SK-N-SH treated with all-trans-retinoic acid at 6 μM for 48 hours (cell line): ENCODE data around the gene FHOD3.

Source experiments
- ATAC-seq: fragments of 200-7000 bp; cut with Tn5 transposase; 3 replicates; pipeline ENCODE4 v1.9.1; 2020; ENCODE audit warnings: mild to moderate bottlenecking, moderate library complexity
- ARNTL ChIP-seq: fragments of 450-650 bp; formaldehyde crosslinking; IDR thresholded peaks from 2 replicates; pipeline ENCODE4 v1.5.0; 2020; ENCODE audit warnings: low read depth, mild to moderate bottlenecking, moderate library complexity, borderline replicate concordance
- BACH2 ChIP-seq: fragments of 250-450 bp; sonication (Bioruptor Pico); IDR thresholded peaks from 2 replicates; pipeline ENCODE4 v1.9.0; 2021; ENCODE audit warnings: mild to moderate bottlenecking, borderline replicate concordance
- CREB5 ChIP-seq: fragments of 250-450 bp; sonication (Bioruptor Pico); IDR thresholded peaks from 2 replicates; pipeline ENCODE4 v1.5.1; 2020; ENCODE audit warnings: low read depth, mild to moderate bottlenecking, moderate library complexity
- CSDC2 ChIP-seq: fragments of 250-450 bp; sonication (Bioruptor Pico); IDR thresholded peaks from 2 replicates; pipeline ENCODE4 v1.5.0; 2020; ENCODE audit warnings: mild to moderate bottlenecking, moderate library complexity
- CSRNP3 ChIP-seq: fragments of 250-450 bp; sonication (Bioruptor Pico); IDR thresholded peaks from 2 replicates; pipeline ENCODE4 v1.5.1; 2021; ENCODE audit warnings: mild to moderate bottlenecking, moderate library complexity
- ESRRG ChIP-seq: fragments of 250-450 bp; sonication (Bioruptor Pico); IDR thresholded peaks from 2 replicates; pipeline ENCODE4 v1.6.1; 2021; ENCODE audit warnings: mild to moderate bottlenecking
- GLIS3 ChIP-seq: fragments of 250-450 bp; sonication (Bioruptor Pico); IDR thresholded peaks from 2 replicates; pipeline ENCODE4 v1.5.0; 2020; ENCODE audit warnings: mild to moderate bottlenecking, moderate library complexity
- ISL1 ChIP-seq: fragments of 250-450 bp; sonication (Bioruptor Pico); IDR thresholded peaks from 2 replicates; pipeline ENCODE4 v2.1.2; 2022; ENCODE audit warnings: mild to moderate bottlenecking, moderate library complexity
- OSR1 ChIP-seq: fragments of 250-450 bp; sonication (Bioruptor Pico); IDR thresholded peaks from 2 replicates; pipeline ENCODE4 v1.8.0; 2022; ENCODE audit warnings: moderate library complexity, mild to moderate bottlenecking, inconsistent platforms
- PATZ1 ChIP-seq: fragments of 250-450 bp; sonication (Bioruptor Pico); IDR thresholded peaks from 2 replicates; pipeline ENCODE4 v1.8.0; 2020; ENCODE audit warnings: mild to moderate bottlenecking, moderate library complexity, borderline replicate concordance
- PPARA ChIP-seq: fragments of 250-450 bp; sonication (Bioruptor Pico); IDR thresholded peaks from 2 replicates; pipeline ENCODE4 v1.5.0; 2020; ENCODE audit warnings: mild to moderate bottlenecking, borderline replicate concordance
- RARB ChIP-seq: fragments of 250-450 bp; sonication (Bioruptor Pico); IDR thresholded peaks from 2 replicates; pipeline ENCODE4 v1.8.0; 2021; ENCODE audit warnings: mild to moderate bottlenecking, moderate library complexity
- SNAI2 ChIP-seq: fragments of 250-450 bp; sonication (Bioruptor Pico); IDR thresholded peaks from 2 replicates; pipeline ENCODE4 v1.5.0; 2020; ENCODE audit warnings: mild to moderate bottlenecking, moderate library complexity
- ZC3H10 ChIP-seq: fragments of 250-450 bp; sonication (Bioruptor Pico); IDR thresholded peaks from 2 replicates; pipeline ENCODE4 v1.5.1; 2021; ENCODE audit warnings: mild to moderate bottlenecking, moderate library complexity
- ZFP3 ChIP-seq: fragments of 250-450 bp; sonication (Bioruptor Pico); IDR thresholded peaks from 2 replicates; pipeline ENCODE4 v1.5.0; 2020; ENCODE audit warnings: mild to moderate bottlenecking, moderate library complexity
- ZFP30 ChIP-seq: fragments of 450-650 bp; formaldehyde crosslinking; IDR thresholded peaks from 2 replicates; pipeline ENCODE4 v1.5.0; 2022; ENCODE audit warnings: mild to moderate bottlenecking, moderate library complexity
- ZNF565 ChIP-seq: fragments of 450-650 bp; formaldehyde crosslinking; conservative IDR thresholded peaks from 2 replicates; pipeline ENCODE4 v1.5.0; 2020; ENCODE audit warnings: low read depth, mild to moderate bottlenecking, moderate library complexity
- ZNF70 ChIP-seq: fragments of 450-650 bp; formaldehyde crosslinking; IDR thresholded peaks from 2 replicates; pipeline ENCODE4 v1.5.0; 2020; ENCODE audit warnings: mild to moderate bottlenecking, moderate library complexity
- ZNF8 ChIP-seq: fragments of 450-650 bp; formaldehyde crosslinking; IDR thresholded peaks from 2 replicates; pipeline ENCODE4 v1.5.0; 2020; ENCODE audit warnings: mild to moderate bottlenecking, moderate library complexity
- TF ChIP-seq, protein P1 (sequence below): fragments of 250-450 bp; sonication (Bioruptor Pico); IDR thresholded peaks from 2 replicates; pipeline ENCODE4 v1.8.0; 2021; ENCODE audit warnings: low read depth, mild to moderate bottlenecking, moderate library complexity, borderline replicate concordance
- TF ChIP-seq, protein P2 (sequence below): fragments of 250-450 bp; sonication (Bioruptor Pico); IDR thresholded peaks from 2 replicates; pipeline ENCODE4 v1.5.0; 2020; ENCODE audit warnings: mild to moderate bottlenecking, moderate library complexity

Gene FHOD3

DNA sequence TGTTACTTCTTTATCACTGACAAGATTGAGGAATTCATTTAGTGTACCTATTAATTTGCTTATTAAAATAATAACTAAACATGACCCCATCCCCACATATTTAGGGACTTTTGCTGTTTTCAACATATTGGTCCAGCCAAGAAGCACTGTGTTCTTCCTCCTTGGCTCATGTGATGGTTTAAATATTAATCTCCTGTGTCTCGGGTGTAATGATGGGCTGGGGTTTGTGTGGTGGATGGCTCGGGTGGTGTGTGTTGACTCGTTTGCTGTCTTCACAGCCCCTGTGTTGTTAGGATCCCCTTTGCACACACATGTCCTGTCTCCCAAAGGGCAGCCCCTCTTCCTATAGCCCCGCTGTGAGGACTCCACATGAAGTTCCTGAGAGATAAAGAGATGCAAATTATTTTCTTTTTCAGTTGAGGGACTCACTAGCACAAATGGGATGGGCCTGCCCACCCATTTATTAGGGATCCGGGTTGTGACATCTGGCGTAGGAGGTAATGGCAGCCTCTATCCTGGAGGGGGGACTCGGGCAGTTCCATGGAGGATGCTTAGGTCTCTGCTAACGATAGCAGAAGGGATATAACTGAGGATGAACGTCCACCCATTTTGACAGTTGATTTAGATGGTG is 53.4 kb downstream of the FHOD3 start:
- TF ChIP-seq ARNTL (CRISPR knock-in tag) (no peak), ZC3H10 (CRISPR knock-in tag) (no peak), OSR1 (no peak), PATZ1 (CRISPR knock-in tag) (no peak), ZFP30 (CRISPR knock-in tag) (no peak), CSRNP3 (CRISPR knock-in tag) (no peak), ZNF70 (no peak), RARB (CRISPR knock-in tag) (no peak), ESRRG (CRISPR knock-in tag) (no peak), BACH2 (no peak), CREB5 (CRISPR knock-in tag) (no peak)
- TF ChIP-seq, protein P1, sequence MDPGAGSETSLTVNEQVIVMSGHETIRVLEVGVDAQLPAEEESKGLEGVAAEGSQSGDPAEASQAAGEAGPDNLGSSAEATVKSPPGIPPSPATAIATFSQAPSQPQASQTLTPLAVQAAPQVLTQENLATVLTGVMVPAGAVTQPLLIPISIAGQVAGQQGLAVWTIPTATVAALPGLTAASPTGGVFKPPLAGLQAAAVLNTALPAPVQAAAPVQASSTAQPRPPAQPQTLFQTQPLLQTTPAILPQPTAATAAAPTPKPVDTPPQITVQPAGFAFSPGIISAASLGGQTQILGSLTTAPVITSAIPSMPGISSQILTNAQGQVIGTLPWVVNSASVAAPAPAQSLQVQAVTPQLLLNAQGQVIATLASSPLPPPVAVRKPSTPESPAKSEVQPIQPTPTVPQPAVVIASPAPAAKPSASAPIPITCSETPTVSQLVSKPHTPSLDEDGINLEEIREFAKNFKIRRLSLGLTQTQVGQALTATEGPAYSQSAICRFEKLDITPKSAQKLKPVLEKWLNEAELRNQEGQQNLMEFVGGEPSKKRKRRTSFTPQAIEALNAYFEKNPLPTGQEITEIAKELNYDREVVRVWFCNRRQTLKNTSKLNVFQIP (CRISPR knock-in tag) = no peak
- TF ChIP-seq, protein P2, sequence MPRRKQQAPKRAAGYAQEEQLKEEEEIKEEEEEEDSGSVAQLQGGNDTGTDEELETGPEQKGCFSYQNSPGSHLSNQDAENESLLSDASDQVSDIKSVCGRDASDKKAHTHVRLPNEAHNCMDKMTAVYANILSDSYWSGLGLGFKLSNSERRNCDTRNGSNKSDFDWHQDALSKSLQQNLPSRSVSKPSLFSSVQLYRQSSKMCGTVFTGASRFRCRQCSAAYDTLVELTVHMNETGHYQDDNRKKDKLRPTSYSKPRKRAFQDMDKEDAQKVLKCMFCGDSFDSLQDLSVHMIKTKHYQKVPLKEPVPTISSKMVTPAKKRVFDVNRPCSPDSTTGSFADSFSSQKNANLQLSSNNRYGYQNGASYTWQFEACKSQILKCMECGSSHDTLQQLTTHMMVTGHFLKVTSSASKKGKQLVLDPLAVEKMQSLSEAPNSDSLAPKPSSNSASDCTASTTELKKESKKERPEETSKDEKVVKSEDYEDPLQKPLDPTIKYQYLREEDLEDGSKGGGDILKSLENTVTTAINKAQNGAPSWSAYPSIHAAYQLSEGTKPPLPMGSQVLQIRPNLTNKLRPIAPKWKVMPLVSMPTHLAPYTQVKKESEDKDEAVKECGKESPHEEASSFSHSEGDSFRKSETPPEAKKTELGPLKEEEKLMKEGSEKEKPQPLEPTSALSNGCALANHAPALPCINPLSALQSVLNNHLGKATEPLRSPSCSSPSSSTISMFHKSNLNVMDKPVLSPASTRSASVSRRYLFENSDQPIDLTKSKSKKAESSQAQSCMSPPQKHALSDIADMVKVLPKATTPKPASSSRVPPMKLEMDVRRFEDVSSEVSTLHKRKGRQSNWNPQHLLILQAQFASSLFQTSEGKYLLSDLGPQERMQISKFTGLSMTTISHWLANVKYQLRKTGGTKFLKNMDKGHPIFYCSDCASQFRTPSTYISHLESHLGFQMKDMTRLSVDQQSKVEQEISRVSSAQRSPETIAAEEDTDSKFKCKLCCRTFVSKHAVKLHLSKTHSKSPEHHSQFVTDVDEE (CRISPR knock-in tag) = no peak
- ATAC-seq = no peak

DNA sequence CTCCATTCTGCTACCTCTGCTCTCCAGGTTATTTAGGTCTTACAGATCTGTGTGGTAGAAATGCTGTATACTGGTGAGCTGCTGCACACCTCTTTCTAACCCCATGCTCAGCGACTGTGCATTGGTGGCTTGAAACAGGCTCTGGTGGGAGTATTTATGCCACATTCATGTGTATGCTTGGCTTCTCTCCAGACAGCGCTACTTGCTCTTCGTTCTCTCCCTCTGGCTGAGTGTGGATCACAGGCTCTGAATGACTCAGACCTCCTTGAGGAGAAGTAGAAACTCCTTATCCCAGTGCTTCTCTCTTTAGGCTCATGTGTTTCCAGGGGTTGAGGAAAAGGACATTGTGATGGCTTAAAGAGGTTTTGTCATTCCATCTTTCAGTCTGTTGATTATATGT is 54.9 kb downstream of the FHOD3 start:
- peak; percentile 89 for ATAC-seq
- no peak for TF ChIP-seq GLIS3 (CRISPR knock-in tag)
- no peak for TF ChIP-seq ZNF8 (CRISPR knock-in tag)
- TF ChIP-seq BACH2 = no peak
- no peak for TF ChIP-seq ARNTL (CRISPR knock-in tag)
- TF ChIP-seq, protein P1 (CRISPR knock-in tag) = no peak
- TF ChIP-seq ZNF70 = no peak
- TF ChIP-seq CSDC2 (CRISPR knock-in tag) = no peak
- TF ChIP-seq PATZ1 (CRISPR knock-in tag) = no peak
- TF ChIP-seq, protein P2 (CRISPR knock-in tag) = no peak
- TF ChIP-seq ZNF565 = no peak
- TF ChIP-seq ISL1 (CRISPR knock-in tag) = no peak
- TF ChIP-seq PPARA (CRISPR knock-in tag) = no peak
- no peak for TF ChIP-seq ZFP3 (CRISPR knock-in tag)
- no peak for TF ChIP-seq SNAI2 (CRISPR knock-in tag)
- TF ChIP-seq CSRNP3 (CRISPR knock-in tag) = no peak
- TF ChIP-seq RARB (CRISPR knock-in tag) = no peak
